GM23338 (cell line): ENCODE data around the gene YLPM1. TPM values are rescaled to one million over a fixed set of nuclear protein-coding genes. Genes with fewer than 3 reads are reported as not detected.

ENCODE experiments used
- ATAC-seq: fragments of 200-7000 bp; cut with Tn5 transposase; 3 replicates; pipeline ENCODE4 v1.9.1; 2020
- DNase-seq: peaks from one replicate; pipeline ENCODE4 v3.0.0-alpha.2; 2015; ENCODE audit warnings: low spot score
- H2AFZ ChIP-seq: fragments of 200-600 bp; sonication (generic); 2 replicates; pipeline ENCODE4 v1.8.0; 2016; ENCODE audit warnings: antibody characterized with exemption, mild to moderate bottlenecking, moderate library complexity
- H3F3A ChIP-seq: fragments of 200-600 bp; sonication (generic); replicated peaks from 2 replicates; pipeline ENCODE4 v1.8.0; 2017; ENCODE audit warnings: antibody characterized with exemption, mixed run types, low read depth
- H3K27ac ChIP-seq: fragments of 200-600 bp; sonication (generic); 2 replicates; pipeline ENCODE4 v1.6.1; 2016; ENCODE audit warnings: low read depth
- H3K27me3 ChIP-seq: fragments of 200-600 bp; sonication (generic); 2 replicates; pipeline ENCODE4 v1.8.0; 2016; ENCODE audit warnings: mild to moderate bottlenecking, mixed run types, moderate library complexity; ENCODE audit not compliant: insufficient read depth
- H3K36me3 ChIP-seq: fragments of 200-600 bp; sonication (generic); 2 replicates; pipeline ENCODE4 v1.8.0; 2016; ENCODE audit warnings: mild to moderate bottlenecking; ENCODE audit not compliant: insufficient read depth
- H3K4me1 ChIP-seq: fragments of 200-600 bp; sonication (generic); 2 replicates; pipeline ENCODE4 v1.8.0; 2016; ENCODE audit warnings: mild to moderate bottlenecking, moderate library complexity; ENCODE audit not compliant: insufficient read depth
- H3K4me2 ChIP-seq: fragments of 200-600 bp; sonication (generic); 2 replicates; pipeline ENCODE4 v1.7.1; 2017; ENCODE audit warnings: mixed run types
- H3K4me3 ChIP-seq: fragments of 200-600 bp; sonication (generic); 2 replicates; pipeline ENCODE4 v1.6.1; 2016; ENCODE audit warnings: mixed run types
- H3K79me2 ChIP-seq: fragments of 200-600 bp; sonication (generic); replicated peaks from 2 replicates; pipeline ENCODE4 v1.8.0; 2017; ENCODE audit warnings: mild to moderate bottlenecking; ENCODE audit not compliant: insufficient read depth
- H3K9me2 ChIP-seq: fragments of 200-600 bp; sonication (generic); 2 replicates; pipeline ENCODE4 v1.8.0; 2017; ENCODE audit not compliant: insufficient read depth
- H4K20me1 ChIP-seq: fragments of 200-600 bp; sonication (generic); replicated peaks from 2 replicates; pipeline ENCODE4 v1.8.0; 2017; ENCODE audit warnings: mild to moderate bottlenecking; ENCODE audit not compliant: insufficient read depth
- H3K27ac Mint-ChIP-seq: 2 replicates; pipeline ENCODE4 v1.8.0; 2020; ENCODE audit warnings: inconsistent platforms, mild to moderate bottlenecking, moderate library complexity, mixed read lengths
- H3K27me3 Mint-ChIP-seq: 3 replicates; pipeline ENCODE4 v1.8.0; 2022; ENCODE audit warnings: low read depth, mild to moderate bottlenecking, moderate library complexity, mixed read lengths, inconsistent platforms; ENCODE audit not compliant: insufficient read depth, poor library complexity
- H3K36me3 Mint-ChIP-seq: 3 replicates; pipeline ENCODE4 v1.8.0; 2021; ENCODE audit warnings: low read depth, mild to moderate bottlenecking, inconsistent platforms, moderate library complexity, mixed read lengths
- H3K4me1 Mint-ChIP-seq: 3 replicates; pipeline ENCODE4 v1.8.0; 2020; ENCODE audit warnings: mild to moderate bottlenecking, inconsistent platforms, mixed read lengths
- H3K4me3 Mint-ChIP-seq: 3 replicates; pipeline ENCODE4 v1.8.0; 2021; ENCODE audit warnings: moderate library complexity, mild to moderate bottlenecking, inconsistent platforms, mixed read lengths
- H3K9me3 Mint-ChIP-seq: 3 replicates; pipeline ENCODE4 v1.8.0; 2020; ENCODE audit warnings: moderate library complexity, mild to moderate bottlenecking, inconsistent platforms, mixed read lengths
- CREB1 ChIP-seq: fragments of 250-450 bp; sonication (Bioruptor Pico); IDR thresholded peaks from 2 replicates; pipeline ENCODE4 v1.5.0; 2020; ENCODE audit warnings: low read depth, mild to moderate bottlenecking, moderate library complexity
- EZH2 ChIP-seq: fragments of 200-600 bp; sonication (generic); IDR thresholded peaks from one replicate; pipeline ENCODE4 v1.8.0; 2017; ENCODE audit warnings: antibody characterized with exemption, mild to moderate bottlenecking, low read depth; ENCODE audit not compliant: unreplicated experiment
- EZH2phosphoT487 ChIP-seq: fragments of 200-600 bp; sonication (generic); IDR thresholded peaks from one replicate; pipeline ENCODE4 v1.8.1; 2018; ENCODE audit warnings: antibody characterized with exemption; ENCODE audit not compliant: unreplicated experiment
- JUNB ChIP-seq: IDR thresholded peaks from one replicate; pipeline ENCODE4 v1.6.1; 2016; ENCODE audit warnings: antibody characterized with exemption; ENCODE audit not compliant: unreplicated experiment
- NANOG ChIP-seq: IDR thresholded peaks from 2 replicates; pipeline ENCODE4 v1.6.1; 2016; ENCODE audit warnings: antibody characterized with exemption, borderline replicate concordance
- POLR2AphosphoS5 ChIP-seq: IDR thresholded peaks from 2 replicates; pipeline ENCODE4 v1.6.1; 2016; ENCODE audit warnings: antibody characterized with exemption, low read depth
- STAT1 ChIP-seq: IDR thresholded peaks from one replicate; pipeline ENCODE4 v1.6.1; 2016; ENCODE audit warnings: antibody characterized with exemption; ENCODE audit not compliant: unreplicated experiment
- ZNF114 ChIP-seq: fragments of 250-450 bp; sonication (Bioruptor Pico); IDR thresholded peaks from 2 replicates; pipeline ENCODE4 v1.5.0; 2020; ENCODE audit warnings: mild to moderate bottlenecking, moderate library complexity
- ZNF331 ChIP-seq: fragments of 250-450 bp; sonication (Bioruptor Pico); IDR thresholded peaks from 2 replicates; pipeline ENCODE4 v1.5.0; 2020; ENCODE audit warnings: low read depth, mild to moderate bottlenecking, moderate library complexity
- ZNF462 ChIP-seq: fragments of 250-450 bp; sonication (Bioruptor Pico); IDR thresholded peaks from 2 replicates; pipeline ENCODE4 v1.5.0; 2020; ENCODE audit warnings: mild to moderate bottlenecking, moderate library complexity
- polyA plus RNA-seq: library from polyadenylated mRNA; unstranded; fragments of >200 nt; fragmentation: Nextera tagmentation; extraction: Ambion mirVana; gene quantifications from 2 replicates; pipeline ENCODE4 v1.2.1, GENCODE V29; 2016
- total RNA-seq: library from RNA; depleted of rRNA; stranded (reverse); fragments of >200 nt; shearing (Covaris generic); gene quantifications from 2 replicates; pipeline ENCODE4 v1.2.3, GENCODE V29; 2014
- TF ChIP-seq, protein P1 (sequence below), 2 experiments: fragments of 200-600 bp in 1 of 2; sonication (generic) in 1 of 2; conservative IDR thresholded peaks; 2 replicates each; pipeline versions ENCODE4 v1.5.1 to v1.6.1; 2016 to 2017; ENCODE audit warnings: antibody characterized with exemption in 2 of 2, low read depth in 2 of 2, mild to moderate bottlenecking in 2 of 2, moderate library complexity in 1 of 2
- TF ChIP-seq, protein P2 (sequence below): IDR thresholded peaks from 2 replicates; pipeline ENCODE4 v1.6.1; 2016; ENCODE audit warnings: antibody characterized with exemption

Gene YLPM1
- total and polyA plus RNA-seq, 2 experiments from 2014 or later = 39.2 to 58.4 TPM

GRCh38 chr14:74879427-74880182 lies 116.5 kb downstream of the YLPM1 start:
- Histone ChIP-seq H2AFZ (peak overlapping the region; percentile 10; the same call in 1 of the 2 replicates), H3F3A (no peaks in the 10 kb centered on the region), H3K4me1 (peaks cover 34% of the 10 kb centered on the region), H3K36me3 (no peaks in the 10 kb centered on the region), H3K27ac (no peak overlapping the region), H3K27me3 (no peaks in the 10 kb centered on the region), H4K20me1 (peaks cover 22% of the 10 kb centered on the region), H3K9me2 (no peaks in the 10 kb centered on the region), H3K4me3 (no peak overlapping the region), H3K79me2 (peaks cover 29% of the 10 kb centered on the region), H3K4me2 (no peak overlapping the region)
- H3K9me3 Mint-ChIP-seq = no peaks in the 10 kb centered on the region
- no peak for TF ChIP-seq ZNF331 (CRISPR knock-in tag)
- TF ChIP-seq, protein P1, sequence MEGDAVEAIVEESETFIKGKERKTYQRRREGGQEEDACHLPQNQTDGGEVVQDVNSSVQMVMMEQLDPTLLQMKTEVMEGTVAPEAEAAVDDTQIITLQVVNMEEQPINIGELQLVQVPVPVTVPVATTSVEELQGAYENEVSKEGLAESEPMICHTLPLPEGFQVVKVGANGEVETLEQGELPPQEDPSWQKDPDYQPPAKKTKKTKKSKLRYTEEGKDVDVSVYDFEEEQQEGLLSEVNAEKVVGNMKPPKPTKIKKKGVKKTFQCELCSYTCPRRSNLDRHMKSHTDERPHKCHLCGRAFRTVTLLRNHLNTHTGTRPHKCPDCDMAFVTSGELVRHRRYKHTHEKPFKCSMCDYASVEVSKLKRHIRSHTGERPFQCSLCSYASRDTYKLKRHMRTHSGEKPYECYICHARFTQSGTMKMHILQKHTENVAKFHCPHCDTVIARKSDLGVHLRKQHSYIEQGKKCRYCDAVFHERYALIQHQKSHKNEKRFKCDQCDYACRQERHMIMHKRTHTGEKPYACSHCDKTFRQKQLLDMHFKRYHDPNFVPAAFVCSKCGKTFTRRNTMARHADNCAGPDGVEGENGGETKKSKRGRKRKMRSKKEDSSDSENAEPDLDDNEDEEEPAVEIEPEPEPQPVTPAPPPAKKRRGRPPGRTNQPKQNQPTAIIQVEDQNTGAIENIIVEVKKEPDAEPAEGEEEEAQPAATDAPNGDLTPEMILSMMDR (conservative IDR thresholded peaks at IDR 0.05; ENCODE audit: low read depth in 2 of 2) = no peak
- no peak for TF ChIP-seq EZH2phosphoT487
- no peak for TF ChIP-seq JUNB
- TF ChIP-seq EZH2 = no peak
- no peak for TF ChIP-seq CREB1
- no peak for TF ChIP-seq NANOG
- no peak for TF ChIP-seq ZNF462 (CRISPR knock-in tag)
- no peak for TF ChIP-seq ZNF114 (CRISPR knock-in tag)
- no peak for TF ChIP-seq POLR2AphosphoS5
- TF ChIP-seq, protein P2, sequence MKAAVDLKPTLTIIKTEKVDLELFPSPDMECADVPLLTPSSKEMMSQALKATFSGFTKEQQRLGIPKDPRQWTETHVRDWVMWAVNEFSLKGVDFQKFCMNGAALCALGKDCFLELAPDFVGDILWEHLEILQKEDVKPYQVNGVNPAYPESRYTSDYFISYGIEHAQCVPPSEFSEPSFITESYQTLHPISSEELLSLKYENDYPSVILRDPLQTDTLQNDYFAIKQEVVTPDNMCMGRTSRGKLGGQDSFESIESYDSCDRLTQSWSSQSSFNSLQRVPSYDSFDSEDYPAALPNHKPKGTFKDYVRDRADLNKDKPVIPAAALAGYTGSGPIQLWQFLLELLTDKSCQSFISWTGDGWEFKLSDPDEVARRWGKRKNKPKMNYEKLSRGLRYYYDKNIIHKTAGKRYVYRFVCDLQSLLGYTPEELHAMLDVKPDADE = no peak
- TF ChIP-seq STAT1 = no peak
- DNase-seq (no peak), ATAC-seq (no peak)
- peaks cover 2% of the 10 kb centered on the region; the same call in 1 of the 3 replicates for H3K36me3 Mint-ChIP-seq
- no peak overlapping the region for H3K27ac Mint-ChIP-seq
- peaks cover 42% of the 10 kb centered on the region for H3K4me1 Mint-ChIP-seq
- no peak overlapping the region for H3K4me3 Mint-ChIP-seq
- H3K27me3 Mint-ChIP-seq = peaks cover 15% of the 10 kb centered on the region
